ENCODE measurements around the gene CPSF2.

- TF ChIP-seq POLR2A (IDR thresholded peaks at IDR 0.05), result no peak
- TF ChIP-seq CTCF (IDR thresholded peaks at IDR 0.05 in 8 of 11, conservative IDR thresholded peaks at IDR 0.05 in 3 of 11), result no peak
- peak in 1 of 3 donors; percentile 88 for TF ChIP-seq POLR2AphosphoS5 (IDR thresholded peaks at IDR 0.05)
These were observed 531 bp upstream of the CPSF2 start for GRCh38 chr14:92121207-92121669.
